Skeletal muscle cell (primary cell): ENCODE measurements around the gene PF4V1.

ENCODE experiments used
- DNase-seq: peaks from one replicate; pipeline ENCODE4 v3.0.0-alpha.2; 2010; ENCODE audit warnings: low read depth
- H3K4me3 ChIP-seq: 2 replicates; pipeline ENCODE4 v1.5.1; 2011; ENCODE audit warnings: low read depth, mild to moderate bottlenecking, control low read depth, low read length, moderate library complexity

Gene PF4V1

GRCh38 chr4:73853246-73853704 is at the start of gene PF4V1:
PF4V1 (plus strand) TSS chr4:73853296; CDS start chr4:73853363, 67 bp downstream.
- no peak for DNase-seq
- H3K4me3 ChIP-seq, result no peak within 1 kb of the TSS

- DNase-seq, result no peak
- H3K4me3 ChIP-seq, result no peak overlapping the region
These were observed 42.9 kb upstream of the PF4V1 start for GRCh38 chr4:73810191-73810590.

- DNase-seq, result no peak
- H3K4me3 ChIP-seq, result no peak overlapping the region
These were observed 41.3 kb upstream of the PF4V1 start for GRCh38 chr4:73811841-73812240.

- no peak overlapping the region for H3K4me3 ChIP-seq
- no peak for DNase-seq
These were observed 38.4 kb upstream of the PF4V1 start for GRCh38 chr4:73814679-73815078.

GRCh38 chr4:73815145-73815544 is 38.0 kb upstream of the PF4V1 start:
- H3K4me3 ChIP-seq, result no peak overlapping the region
- no peak for DNase-seq

GRCh38 chr4:73816814-73817213 is 36.3 kb upstream of the PF4V1 start:
- H3K4me3 ChIP-seq, result no peak overlapping the region
- peak; percentile 90 for DNase-seq

- no peak overlapping the region for H3K4me3 ChIP-seq
- no peak for DNase-seq
These were observed 35.8 kb upstream of the PF4V1 start for GRCh38 chr4:73817341-73817740.

GRCh38 chr4:73821325-73821724 is 31.8 kb upstream of the PF4V1 start:
- DNase-seq, result no peak
- H3K4me3 ChIP-seq, result no peak overlapping the region

- no peak overlapping the region for H3K4me3 ChIP-seq
- DNase-seq, result no peak
These were observed 30.7 kb upstream of the PF4V1 start for GRCh38 chr4:73822389-73822788.

GRCh38 chr4:73822812-73823504 is 30.1 kb upstream of the PF4V1 start:
- DNase-seq, result no peak
- no peak overlapping the region for H3K4me3 ChIP-seq

GRCh38 chr4:73823760-73824159 is 29.3 kb upstream of the PF4V1 start:
- no peak for DNase-seq
- no peak overlapping the region for H3K4me3 ChIP-seq

GRCh38 chr4:73828956-73829355 is 24.1 kb upstream of the PF4V1 start:
- DNase-seq, result peak; percentile 53
- H3K4me3 ChIP-seq, result no peak overlapping the region

- no peak overlapping the region for H3K4me3 ChIP-seq
- no peak for DNase-seq
These were observed 21.5 kb upstream of the PF4V1 start for GRCh38 chr4:73831569-73831968.

GRCh38 chr4:73832651-73833237 is 20.4 kb upstream of the PF4V1 start:
- DNase-seq, result no peak
- no peak overlapping the region for H3K4me3 ChIP-seq

GRCh38 chr4:73836373-73837279 is 16.5 kb upstream of the PF4V1 start, which contains the start of gene CXCL6:
CXCL6 (plus strand) TSS chr4:73836678; CDS start chr4:73836751, 73 bp downstream.
- DNase-seq, result no peak
- peak within 1 kb of the TSS; percentile 47 for H3K4me3 ChIP-seq

GRCh38 chr4:73839071-73839470 is 14.0 kb upstream of the PF4V1 start:
- no peak for DNase-seq
- H3K4me3 ChIP-seq, result no peak overlapping the region

- no peak for DNase-seq
- no peak overlapping the region for H3K4me3 ChIP-seq
These were observed 13.4 kb upstream of the PF4V1 start for GRCh38 chr4:73839715-73840114.

GRCh38 chr4:73841243-73841925 is 11.7 kb upstream of the PF4V1 start:
- no peak overlapping the region for H3K4me3 ChIP-seq
- no peak for DNase-seq

- no peak for DNase-seq
- no peak overlapping the region for H3K4me3 ChIP-seq
These were observed 10.4 kb upstream of the PF4V1 start for GRCh38 chr4:73842696-73843095.

GRCh38 chr4:73843369-73843768 is 9.7 kb upstream of the PF4V1 start:
- no peak overlapping the region for H3K4me3 ChIP-seq
- no peak for DNase-seq
